Neural progenitor cell (in vitro differentiated cells): ENCODE data around the gene NDRG4.

Source experiments
- CTCF ChIP-seq: fragments of 200-600 bp; sonication (generic); IDR thresholded peaks from 2 replicates; pipeline ENCODE4 v1.5.1; 2017; ENCODE audit warnings: antibody characterized with exemption, mild to moderate bottlenecking
- EZH2 ChIP-seq: fragments of 200-600 bp; sonication (generic); IDR thresholded peaks from 2 replicates; pipeline ENCODE4 v1.6.1; 2017; ENCODE audit warnings: antibody characterized with exemption, mild to moderate bottlenecking, moderate library complexity
- EZH2phosphoT487 ChIP-seq: fragments of 200-600 bp; sonication (generic); IDR thresholded peaks from 2 replicates; pipeline ENCODE4 v1.6.1; 2017; ENCODE audit warnings: antibody characterized with exemption

- TF ChIP-seq EZH2phosphoT487 (no peak), CTCF (no peak), EZH2 (no peak)
Observed at GRCh38 chr16:58476791-58477190, 23.2 kb upstream of the NDRG4 start.
